Sigmoid colon (tissue), 4 donors: ENCODE measurements around the gene FLNB.
"Not testable (repeated sequence)": the region's sequence is repeated elsewhere in the genome, so short reads cannot be mapped to it uniquely, and the experiment has no call there.

Experiments
- CTCF ChIP-seq, 4 experiments: fragments of 450-650 bp in 3 of 4; fragments of 200-600 bp in 1 of 4; IDR thresholded peaks; one replicate each; pipeline ENCODE4 v1.5.1; 2016 to 2019; ENCODE audit warnings: antibody characterized with exemption in 4 of 4, mild to moderate bottlenecking in 3 of 4, moderate library complexity in 2 of 4
- POLR2A ChIP-seq, 2 donors: fragments of 450-650 bp; IDR thresholded peaks; one replicate each; pipeline ENCODE4 v1.6.1; 2016; ENCODE audit warnings: antibody characterized with exemption in 2 of 2, mild to moderate bottlenecking in 2 of 2, moderate library complexity in 2 of 2
- POLR2AphosphoS5 ChIP-seq, 4 donors: sonication (generic); formaldehyde crosslinking; IDR thresholded peaks; one replicate each; pipeline ENCODE4 v1.6.1; 2017; ENCODE audit warnings: antibody characterized with exemption in 4 of 4

GRCh38 chr3:58055891-58056290 is 47.7 kb downstream of the FLNB start:
- TF ChIP-seq CTCF, POLR2AphosphoS5, POLR2A (IDR thresholded peaks at IDR 0.05): not testable (repeated sequence)
